Stimulated activated CD8-positive, alpha-beta memory T cell treated with anti-CD3 and anti-CD28 coated beads, Interleukin-4, amount 100 ng/mL, for 1 hour (primary cell): ENCODE data around the gene TDRD1.

Experiments used
- DNase-seq, 2 donors: peaks; one replicate each; pipeline ENCODE4 v3.0.0-alpha.2; 2020; ENCODE audit warnings: low read depth in 2 of 2, low spot score in 1 of 2

The TDRD1 gene

DNA sequence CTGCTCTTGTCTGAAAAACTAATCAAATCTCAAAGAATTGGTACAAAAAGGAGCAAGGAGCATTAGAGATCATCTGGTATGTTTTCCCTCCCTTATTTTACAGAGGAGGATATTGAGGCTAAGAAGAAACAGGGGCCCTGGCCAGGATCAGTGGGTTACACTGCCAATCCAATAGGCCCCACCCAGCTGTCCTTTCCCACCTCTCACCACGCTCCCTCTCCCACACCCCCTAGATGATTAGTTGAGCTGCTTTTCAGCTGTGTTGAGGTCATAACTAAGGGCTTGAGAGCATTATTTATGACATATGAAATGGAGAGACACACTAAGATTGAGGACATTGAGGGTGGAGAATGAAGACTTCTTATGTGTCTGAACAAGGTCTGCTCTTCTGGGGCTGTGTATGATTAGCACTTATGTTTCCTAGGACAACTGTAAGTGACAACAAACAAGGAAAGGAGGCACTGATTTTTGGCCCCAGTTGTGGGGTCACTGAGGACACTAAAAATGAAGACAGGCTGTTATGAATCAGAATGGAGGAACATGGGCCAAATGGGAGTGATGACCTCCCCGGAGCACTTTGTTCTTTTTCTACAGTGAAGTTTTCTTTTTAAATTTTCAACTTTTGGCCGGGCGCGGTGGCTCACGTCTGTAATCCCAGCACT lies 86.4 kb downstream of the TDRD1 start:
- DNase-seq: no peak

DNA sequence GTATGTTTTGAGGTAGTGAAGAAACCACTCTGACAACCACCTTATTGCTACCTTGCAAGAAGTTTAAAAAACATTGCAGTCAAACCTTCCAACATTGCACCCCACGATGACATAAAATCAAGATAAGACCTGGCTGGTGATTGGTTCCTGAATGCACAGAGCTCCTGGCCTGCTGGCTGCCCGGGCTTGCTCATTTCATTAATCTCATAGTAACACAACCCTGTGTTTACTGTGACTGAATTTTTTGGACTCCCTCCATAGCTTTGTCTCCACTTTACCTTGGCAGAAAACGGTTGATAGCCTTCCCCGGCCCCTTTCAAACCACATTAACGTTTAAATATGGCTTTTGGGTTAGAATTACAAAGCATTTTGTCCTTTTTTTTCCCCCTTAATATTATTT lies 87.4 kb downstream of the TDRD1 start:
- DNase-seq: no peak

GRCh38 chr10:114271075-114271778 lies 92.1 kb downstream of the TDRD1 start:
- no peak for DNase-seq

GRCh38 chr10:114271779-114272167 lies 92.6 kb downstream of the TDRD1 start:
- no peak for DNase-seq

GRCh38 chr10:114272696-114273095 lies 93.5 kb downstream of the TDRD1 start:
- no peak for DNase-seq

- no peak for DNase-seq
Measured at GRCh38 chr10:114273910-114274309, 94.8 kb downstream of the TDRD1 start.

DNA sequence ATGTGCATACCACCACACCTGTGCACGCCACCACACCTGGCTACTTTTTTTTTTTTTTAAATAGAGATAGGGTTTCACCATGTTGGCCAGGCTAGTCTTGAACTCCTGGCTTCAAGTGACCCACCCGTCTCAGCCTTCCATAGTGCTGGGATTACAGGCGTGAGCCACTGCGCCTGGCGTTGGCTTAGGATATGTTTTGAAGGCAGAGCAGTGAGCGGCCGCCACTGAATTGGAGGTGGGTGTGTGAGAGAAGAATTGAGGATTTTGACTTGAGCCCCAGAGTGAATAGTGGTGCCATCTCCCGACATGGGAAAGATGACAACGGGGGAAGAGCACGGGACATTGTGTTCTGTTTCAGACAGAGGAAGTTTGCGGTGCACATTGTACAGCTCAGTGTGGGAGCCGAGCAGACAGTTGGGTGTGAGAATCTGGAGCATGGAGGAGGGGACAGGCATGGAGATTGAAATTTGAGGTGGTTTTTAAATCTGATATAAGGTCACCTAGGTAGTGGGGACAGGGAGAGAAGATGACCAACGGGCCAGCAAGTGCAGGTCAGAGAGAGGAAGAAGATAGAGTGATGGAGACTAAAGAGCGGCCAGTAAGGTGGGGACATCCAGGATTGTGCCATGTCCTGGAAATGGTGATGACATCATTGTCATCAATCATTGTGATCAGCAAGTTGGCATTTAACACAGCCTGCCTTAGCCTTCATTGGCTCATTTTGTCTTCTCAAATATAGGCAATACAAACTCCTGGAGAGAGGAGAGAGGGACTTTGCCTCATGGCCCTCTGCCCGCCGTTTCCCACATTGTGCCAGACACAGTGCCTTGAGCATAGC lies 95.7 kb downstream of the TDRD1 start:
- DNase-seq: no peak

DNA sequence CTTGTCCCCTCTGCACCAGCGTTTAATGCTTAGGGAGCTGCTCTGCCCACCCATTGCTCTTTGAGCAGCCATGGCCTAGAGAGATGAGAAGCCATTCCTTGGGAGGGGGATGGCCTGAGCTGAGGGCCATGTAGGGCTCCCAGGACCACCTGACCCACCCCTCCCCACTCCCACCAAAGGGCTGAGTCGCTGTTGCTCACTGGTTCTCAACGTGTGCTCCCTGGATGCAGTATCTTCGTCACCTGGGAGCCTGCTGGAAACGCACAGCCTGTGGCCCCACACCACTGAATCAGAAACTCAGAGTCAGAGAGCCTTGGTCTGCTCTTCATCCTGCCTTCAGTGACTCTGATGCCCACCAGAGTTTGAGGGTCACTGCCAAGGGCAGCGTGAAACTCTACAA lies 96.9 kb downstream of the TDRD1 start:
- DNase-seq: no peak

DNA sequence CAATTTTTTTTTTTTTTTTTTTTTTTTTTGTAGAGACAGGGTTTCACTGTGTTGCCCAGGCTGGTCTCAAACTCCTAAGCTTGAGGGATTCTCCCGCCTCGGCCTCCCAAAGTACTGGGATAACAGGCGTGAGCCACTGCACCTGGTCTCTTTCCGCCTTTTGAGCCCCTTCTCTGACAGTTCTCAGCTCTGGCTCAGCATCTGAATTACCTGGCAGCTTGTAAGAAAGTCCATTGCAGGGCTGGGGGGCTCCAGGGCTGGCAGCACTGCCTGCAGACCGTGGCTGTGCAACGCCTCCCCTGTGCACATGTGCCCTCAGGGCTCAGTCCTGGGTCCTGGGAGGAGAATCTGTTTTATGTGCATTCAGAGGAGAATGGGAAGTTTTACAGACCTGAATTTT lies 97.5 kb downstream of the TDRD1 start:
- DNase-seq: no peak

GRCh38 chr10:114278140-114278883 lies 99.2 kb downstream of the TDRD1 start:
- DNase-seq: no peak

DNA sequence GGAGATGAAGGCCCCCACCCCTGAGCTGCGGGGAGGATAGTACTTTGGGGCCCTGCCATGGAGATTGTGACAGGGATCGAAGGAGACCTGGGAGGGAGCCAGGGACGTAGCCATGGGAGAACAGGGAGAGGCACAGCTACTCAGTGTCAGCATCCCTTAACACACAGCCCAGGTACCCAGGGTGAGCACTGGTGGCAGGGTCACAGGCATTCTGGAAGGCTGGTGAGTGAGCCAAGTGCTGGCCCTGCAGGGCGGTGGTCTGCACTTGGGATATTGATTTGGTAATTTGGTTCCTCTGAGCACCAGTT lies 99.7 kb downstream of the TDRD1 start:
- DNase-seq: no peak

DNA sequence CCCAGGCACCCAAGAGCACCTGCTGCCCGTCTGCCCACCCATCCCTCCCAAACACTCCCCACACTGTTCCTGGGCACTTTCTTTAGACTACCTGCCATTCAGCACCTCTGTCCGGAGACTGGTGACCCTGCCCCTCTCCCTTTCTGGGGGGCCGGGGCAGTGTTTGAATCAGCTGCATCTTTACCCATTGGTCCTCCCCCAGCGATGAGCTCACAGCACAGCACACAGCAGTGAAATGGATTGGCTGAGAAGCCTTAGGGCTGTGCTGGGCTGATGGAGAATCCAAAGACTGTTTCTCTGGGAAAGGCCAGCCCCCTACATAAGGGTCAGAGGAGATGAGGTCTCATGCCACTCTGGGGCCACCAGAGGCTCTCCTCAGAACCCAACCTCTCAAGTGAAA lies 100.1 kb downstream of the TDRD1 start:
- no peak for DNase-seq

DNA sequence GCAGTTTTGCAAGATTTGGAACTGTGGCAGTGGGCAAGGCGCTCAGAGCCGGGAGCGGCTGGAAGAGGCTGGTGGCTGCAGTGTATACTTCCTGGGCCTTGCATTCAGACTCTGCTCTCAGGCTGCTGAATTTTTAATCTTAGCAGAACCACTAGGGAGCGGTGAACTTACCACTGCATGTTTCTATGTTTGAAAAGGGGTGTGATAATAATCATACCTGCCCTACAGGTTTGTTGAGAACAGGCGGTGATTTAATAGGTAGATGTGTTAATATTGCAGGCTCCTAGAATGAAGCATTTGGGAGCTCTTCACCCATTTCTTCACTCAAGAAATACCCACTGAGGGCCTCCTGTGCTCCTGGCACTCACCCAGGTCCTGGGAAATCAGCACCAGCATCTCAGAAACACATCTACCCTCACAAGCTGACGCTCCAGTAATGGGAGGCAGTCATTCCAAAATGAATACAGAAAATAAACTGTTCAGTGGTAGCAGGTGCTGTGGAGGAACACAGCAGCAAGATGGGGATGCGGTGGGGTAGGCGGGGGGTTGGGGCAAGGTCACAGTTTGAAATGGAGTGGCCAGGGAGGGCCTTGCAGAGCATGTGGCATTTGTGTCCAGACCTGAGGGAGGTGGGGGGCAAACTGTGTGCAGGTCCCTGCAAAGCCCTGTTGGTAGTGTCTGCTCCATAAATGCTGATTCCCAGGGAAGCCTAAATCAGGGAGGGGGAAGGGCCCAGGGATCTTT lies 100.9 kb downstream of the TDRD1 start:
- DNase-seq: no peak

DNA sequence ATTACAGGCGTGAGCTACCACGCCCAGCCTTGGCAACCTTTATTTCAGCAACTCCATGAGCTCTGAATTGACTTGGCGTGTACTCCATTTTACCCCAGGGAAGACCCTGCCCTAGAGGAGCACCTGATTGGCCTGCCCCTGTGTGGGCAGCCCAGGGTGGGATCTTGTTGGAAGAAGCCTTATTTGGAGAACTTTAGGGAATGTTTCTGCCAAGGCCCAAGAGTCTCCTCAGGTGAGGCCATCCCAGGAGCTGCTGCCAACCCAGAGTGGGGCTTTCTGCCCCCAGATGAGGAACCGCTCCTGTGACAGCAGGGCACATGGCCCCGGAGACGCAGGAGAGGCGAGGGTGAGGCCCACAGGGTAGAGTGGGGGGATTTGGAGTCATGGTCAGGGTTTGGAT lies 101.9 kb downstream of the TDRD1 start:
- no peak for DNase-seq

DNA sequence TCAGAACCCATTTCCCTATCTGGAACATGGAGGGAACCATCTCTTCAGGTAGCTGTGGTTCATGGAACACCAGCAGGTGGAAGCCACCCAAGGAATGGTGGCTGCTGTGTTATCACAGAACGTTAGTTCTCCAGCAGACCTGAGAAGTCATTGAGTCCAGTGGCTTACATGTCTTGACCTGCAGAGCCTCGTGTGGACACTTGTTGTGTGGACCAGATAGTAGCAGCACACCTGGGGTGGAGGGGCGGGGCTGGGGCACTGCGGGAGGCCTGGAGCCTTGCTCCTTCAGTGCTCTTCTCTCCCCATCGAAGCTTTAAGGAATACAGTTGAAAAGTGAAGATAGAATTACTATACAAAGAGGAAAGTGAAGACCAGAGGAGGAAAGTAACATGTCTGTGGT lies 102.3 kb downstream of the TDRD1 start:
- no peak for DNase-seq
